Fibroblast of upper back skin (primary cell): ENCODE measurements around the gene CAPN9.
"Not testable (repeated sequence)": the region's sequence is repeated elsewhere in the genome, so short reads cannot be mapped to it uniquely, and the experiment has no call there.

ENCODE experiments used
- DNase-seq: peaks from one replicate; pipeline ENCODE4 v3.0.0-alpha.2; 2013

CAPN9 gene

GRCh38 chr1:230711245-230711644, 35.9 kb upstream of the CAPN9 start:
- no peak for DNase-seq

DNA sequence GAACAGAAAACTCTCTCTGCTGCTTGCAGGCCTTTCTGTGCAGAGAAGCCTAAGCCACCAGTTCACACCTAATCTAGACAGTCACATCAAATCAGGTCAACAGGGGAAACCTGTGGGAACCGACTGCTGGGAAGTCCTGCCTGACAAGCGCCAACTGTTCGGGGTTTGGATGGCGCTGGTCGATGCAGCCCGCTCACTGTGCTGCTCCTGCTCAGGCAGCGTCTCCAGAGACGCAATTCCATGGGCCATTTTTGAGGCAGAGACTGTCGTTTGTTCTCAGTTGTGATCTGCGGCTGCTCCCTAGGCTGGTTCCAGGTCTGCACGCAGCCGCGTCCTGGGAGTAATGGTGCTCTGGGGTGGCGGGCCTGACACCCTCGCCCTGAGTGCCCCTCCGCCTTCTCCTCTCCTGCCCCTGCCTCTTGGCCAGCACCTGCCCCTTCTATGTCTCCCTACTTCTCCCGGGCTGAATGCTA, 34.7 kb upstream of the CAPN9 start:
- no peak for DNase-seq

DNA sequence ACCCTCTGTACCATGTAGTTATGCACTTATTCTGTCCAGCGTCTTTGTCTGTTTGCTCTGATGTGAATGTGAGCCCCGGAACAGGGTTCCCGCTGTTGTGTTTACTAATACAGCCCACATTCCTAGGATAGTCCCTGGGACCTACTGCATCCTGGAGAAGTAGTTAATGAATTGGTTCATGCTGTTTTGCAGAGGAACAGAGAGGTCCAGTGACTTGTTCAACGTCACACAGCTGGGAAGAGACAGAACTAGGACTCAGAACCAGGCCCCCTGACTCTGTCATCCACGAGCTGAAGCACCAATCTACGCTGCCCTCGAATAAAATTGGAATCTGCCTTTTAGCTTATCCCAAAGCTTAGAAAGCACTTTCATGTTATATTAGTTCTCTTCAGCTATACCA, 34.0 kb upstream of the CAPN9 start:
- DNase-seq: no peak

GRCh38 chr1:230713547-230713914, 33.7 kb upstream of the CAPN9 start:
- no peak for DNase-seq

GRCh38 chr1:230713915-230714764, 33.0 kb upstream of the CAPN9 start, which contains the start of gene AGT:
TSS of gene AGT (minus strand) at chr1:230714122. CDS start at chr1:230710823, 3,299 bp downstream.
- peak; percentile 85 for DNase-seq

GRCh38 chr1:230715510-230715909, 31.7 kb upstream of the CAPN9 start:
- no peak for DNase-seq

DNA sequence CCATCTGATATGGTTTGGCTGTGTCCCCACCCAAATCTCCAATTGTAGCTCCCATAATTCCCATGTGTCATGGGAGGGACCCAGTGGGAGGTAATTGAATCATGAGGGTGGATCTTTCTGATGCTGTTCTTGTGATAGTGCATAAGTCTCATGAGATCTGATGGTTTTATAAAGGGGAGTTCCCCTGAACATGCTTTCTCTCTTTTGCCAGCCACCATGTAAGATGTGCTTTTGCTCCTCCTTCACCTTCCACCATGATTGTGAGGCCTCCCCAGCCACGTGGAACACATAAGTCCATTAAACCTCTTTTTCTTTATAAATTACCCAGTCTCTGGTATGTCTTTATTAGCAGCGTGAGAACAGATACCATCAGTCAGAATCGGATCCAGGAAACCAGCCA, 30.7 kb upstream of the CAPN9 start:
- not testable (repeated sequence) for DNase-seq

- DNase-seq: peak; percentile 35
Observed at GRCh38 chr1:230717251-230717650, 29.9 kb upstream of the CAPN9 start.

GRCh38 chr1:230721849-230722522, 25.2 kb upstream of the CAPN9 start:
- not testable (repeated sequence) for DNase-seq

- no peak for DNase-seq
Observed at GRCh38 chr1:230725256-230726012, 21.8 kb upstream of the CAPN9 start.

DNA sequence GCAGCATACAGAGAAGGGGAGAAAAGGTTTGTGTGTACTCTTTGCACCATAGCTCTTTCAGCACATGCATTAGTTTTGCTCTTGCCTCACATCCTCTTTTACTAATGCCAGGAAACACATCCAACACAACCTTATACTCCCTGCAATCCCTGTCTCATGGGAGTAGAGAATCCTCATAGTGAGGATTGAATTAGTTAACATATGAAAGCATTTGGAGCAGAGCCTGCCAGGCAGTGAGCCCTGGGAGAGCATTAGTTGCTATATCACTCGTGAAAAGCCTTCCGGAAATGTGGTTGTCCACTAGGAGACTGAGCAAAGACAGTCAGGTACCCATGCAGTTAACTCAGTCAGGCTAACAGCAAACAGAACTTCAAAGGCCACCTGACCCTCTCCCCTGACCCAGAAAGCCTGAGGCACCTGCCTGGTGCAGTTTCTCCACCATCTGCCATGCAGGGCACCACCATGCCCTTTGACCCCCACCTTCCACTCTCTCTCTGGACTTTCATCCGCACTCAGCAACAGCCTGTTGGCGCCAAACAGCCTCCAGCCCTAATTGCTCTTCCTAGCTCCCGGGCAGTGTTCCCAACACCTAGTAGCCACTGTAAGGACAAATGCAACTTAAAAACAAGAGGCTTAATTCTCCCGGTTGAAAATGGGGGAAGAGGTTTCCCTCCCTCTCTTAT, 18.3 kb upstream of the CAPN9 start:
- peak; percentile 61 for DNase-seq

GRCh38 chr1:230730977-230731376, 16.2 kb upstream of the CAPN9 start:
- DNase-seq: no peak

GRCh38 chr1:230735447-230735846, 11.7 kb upstream of the CAPN9 start:
- no peak for DNase-seq

GRCh38 chr1:230737622-230738262, 9.4 kb upstream of the CAPN9 start:
- no peak for DNase-seq

DNA sequence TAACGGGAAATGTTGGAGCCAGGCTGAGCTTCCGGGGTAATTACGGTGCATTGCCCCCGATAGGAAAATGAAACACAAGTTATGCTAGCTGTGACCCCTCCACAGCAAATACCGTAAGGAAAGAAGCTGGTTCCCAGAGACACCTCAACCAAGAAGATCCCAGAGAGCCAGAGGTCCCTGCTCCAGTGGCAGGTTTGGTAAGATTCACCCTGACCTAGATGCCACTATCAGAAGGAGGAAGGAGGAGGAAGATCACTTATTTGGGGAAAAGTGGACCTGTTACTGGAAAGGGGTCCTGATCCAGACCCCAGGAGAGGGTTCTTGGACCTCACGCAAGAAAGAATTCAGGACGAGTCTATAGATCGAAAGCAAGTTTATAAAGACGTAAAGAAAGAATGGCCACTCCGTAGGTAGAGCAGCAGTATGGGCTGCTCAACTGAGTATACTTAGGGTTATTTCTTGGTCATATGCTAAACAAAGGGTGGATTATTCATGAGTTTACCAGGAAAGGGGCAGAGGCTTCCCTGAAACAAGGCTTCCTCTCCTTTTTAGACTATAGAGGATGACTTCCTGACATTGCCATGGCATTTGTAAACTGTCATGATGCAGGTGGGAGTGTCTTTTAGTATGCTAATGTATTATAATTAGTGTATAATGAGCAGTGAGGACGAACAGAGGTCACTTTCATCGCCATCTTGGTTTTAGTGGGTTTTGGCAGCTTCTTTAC, 7.5 kb upstream of the CAPN9 start:
- DNase-seq: no peak

DNA sequence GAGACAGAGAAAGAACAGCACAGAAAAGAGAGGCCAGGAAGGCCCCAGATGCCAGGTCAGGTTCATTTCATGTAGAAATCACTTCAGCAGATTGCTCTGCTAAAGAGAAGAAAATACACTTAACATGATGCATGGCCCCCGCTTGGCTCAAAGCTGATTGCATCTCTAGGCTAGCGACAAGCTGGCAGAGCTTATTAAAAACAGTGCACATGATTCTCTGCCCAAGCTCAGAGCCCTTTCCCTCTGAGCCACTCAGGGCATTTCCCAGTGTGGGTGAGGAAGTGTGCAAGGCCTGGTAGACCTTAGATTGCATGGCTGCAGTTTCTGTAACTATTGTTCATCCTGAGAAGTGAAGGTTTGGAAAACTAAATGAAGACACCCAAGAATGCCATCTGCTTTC, 3.3 kb upstream of the CAPN9 start:
- DNase-seq: no peak

- DNase-seq: peak; percentile 68
Observed at GRCh38 chr1:230744382-230744781, 2.8 kb upstream of the CAPN9 start.

- no peak for DNase-seq
Observed at GRCh38 chr1:230745071-230745470, 2.1 kb upstream of the CAPN9 start.

DNA sequence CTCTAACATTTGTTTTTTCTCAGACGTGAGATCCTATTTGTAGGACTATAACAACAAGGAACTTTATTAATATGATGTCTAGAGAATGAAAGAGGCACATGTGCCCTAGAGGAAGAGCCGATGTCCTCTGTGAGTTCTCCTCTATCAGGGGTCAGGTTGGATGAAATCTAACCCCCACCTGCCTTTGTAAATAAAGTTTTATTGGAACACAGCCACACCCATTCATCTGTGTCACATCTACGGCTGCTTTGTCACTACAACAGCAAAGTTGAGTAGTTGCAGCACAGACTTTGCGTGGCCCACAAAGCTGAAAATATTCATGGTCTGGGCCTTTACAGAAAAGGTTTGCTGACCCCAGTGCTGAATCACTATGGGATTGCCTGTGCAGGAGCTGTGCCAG, 571 bp upstream of the CAPN9 start:
- no peak for DNase-seq

GRCh38 chr1:230747890-230748800, 957 bp downstream of the CAPN9 start:
- DNase-seq: no peak
